Measurements from ENCODE around the gene CELF2.

DNA sequence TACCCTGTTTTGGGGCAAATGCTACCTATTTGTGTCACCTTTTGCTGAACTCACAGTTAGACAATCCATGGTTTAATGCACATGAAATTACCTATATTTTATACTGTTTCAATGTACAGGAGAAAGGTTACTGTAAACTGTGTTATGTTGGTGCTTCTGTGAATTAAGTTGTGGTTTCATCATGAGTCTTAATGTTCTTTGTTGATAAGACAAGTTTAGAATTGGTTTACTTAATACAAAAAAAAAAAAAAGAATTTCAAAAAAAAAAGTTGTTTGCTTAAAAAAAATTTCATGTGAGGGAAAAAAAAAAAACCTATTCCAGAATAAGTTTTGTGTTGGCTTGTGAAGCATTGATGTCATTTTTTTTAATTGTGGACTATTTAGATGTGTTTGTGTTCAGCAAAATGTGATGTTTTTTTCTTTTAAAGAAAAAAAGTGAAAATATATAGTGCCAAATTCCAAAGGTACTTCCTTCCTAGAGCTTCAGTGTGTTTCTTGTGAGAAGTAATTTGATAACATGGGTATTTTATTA lies 313.4 kb downstream of the CELF2 start:
- TF ChIP-seq POLR2A (IDR thresholded peaks at IDR 0.05): no peak
- TF ChIP-seq, protein P1, sequence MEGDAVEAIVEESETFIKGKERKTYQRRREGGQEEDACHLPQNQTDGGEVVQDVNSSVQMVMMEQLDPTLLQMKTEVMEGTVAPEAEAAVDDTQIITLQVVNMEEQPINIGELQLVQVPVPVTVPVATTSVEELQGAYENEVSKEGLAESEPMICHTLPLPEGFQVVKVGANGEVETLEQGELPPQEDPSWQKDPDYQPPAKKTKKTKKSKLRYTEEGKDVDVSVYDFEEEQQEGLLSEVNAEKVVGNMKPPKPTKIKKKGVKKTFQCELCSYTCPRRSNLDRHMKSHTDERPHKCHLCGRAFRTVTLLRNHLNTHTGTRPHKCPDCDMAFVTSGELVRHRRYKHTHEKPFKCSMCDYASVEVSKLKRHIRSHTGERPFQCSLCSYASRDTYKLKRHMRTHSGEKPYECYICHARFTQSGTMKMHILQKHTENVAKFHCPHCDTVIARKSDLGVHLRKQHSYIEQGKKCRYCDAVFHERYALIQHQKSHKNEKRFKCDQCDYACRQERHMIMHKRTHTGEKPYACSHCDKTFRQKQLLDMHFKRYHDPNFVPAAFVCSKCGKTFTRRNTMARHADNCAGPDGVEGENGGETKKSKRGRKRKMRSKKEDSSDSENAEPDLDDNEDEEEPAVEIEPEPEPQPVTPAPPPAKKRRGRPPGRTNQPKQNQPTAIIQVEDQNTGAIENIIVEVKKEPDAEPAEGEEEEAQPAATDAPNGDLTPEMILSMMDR (IDR thresholded peaks at IDR 0.05): no peak
